Measurements from ENCODE around the gene LDHD.
"Not testable (repeated sequence)": the region's sequence is repeated elsewhere in the genome, so short reads cannot be mapped to it uniquely, and the experiment has no call there.

LDHD gene

DNA sequence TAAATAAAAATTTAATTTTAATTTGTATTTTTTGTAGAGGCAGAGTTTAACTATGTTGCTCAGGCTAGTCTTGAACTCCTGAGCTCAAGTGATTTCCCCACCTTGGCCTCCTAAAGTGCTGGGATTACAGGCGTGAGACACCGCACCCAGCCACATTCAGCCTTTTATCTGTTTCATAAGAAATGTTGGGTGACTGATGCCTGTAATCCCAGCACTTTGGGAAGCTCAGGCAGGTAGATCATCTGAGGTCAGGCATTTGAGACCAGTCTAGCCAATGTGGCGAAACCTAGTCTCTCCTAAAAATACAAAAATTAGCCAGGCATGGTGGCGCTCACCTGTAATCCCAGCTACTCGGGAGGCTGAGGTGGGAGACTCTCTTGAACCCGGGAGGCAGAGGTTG, 25.7 kb downstream of the LDHD start:
- H3K9me3 ChIP-seq (ENCODE audit: control insufficient read depth, low read length): not testable (repeated sequence)
- 92 to 97% methylated on average over 6 of the region's 6 CpGs for WGBS, 2 experiments

GRCh38 chr16:75089486-75090202, 26.9 kb downstream of the LDHD start:
- 77 to 79% methylated on average over 5 to 6 of the region's 6 CpGs for WGBS, 2 experiments
- Histone ChIP-seq H3K27ac (ENCODE audit: insufficient read depth, low read depth, low read length, poor library complexity, severe bottlenecking) (no peak overlapping the region), H3K9me3 (ENCODE audit: control insufficient read depth, low read length) (no peaks in the 10 kb centered on the region), H3K4me3 (ENCODE audit: insufficient read depth, low read depth, low read length) (no peak overlapping the region), H3K36me3 (ENCODE audit: control insufficient read depth, insufficient read depth, low read length) (no peaks in the 10 kb centered on the region), H3K27me3 (ENCODE audit: control insufficient read depth, insufficient read depth, low read length, poor library complexity, severe bottlenecking) (no peaks in the 10 kb centered on the region), H3K4me1 (ENCODE audit: control insufficient read depth, insufficient read depth, low read length) (peaks cover 7% of the 10 kb centered on the region)

More for the DNA sequence above, 25.7 kb downstream of the LDHD start:
- H3K36me3 ChIP-seq (ENCODE audit: control insufficient read depth, insufficient read depth, low read length); H3K4me1 ChIP-seq (ENCODE audit: control insufficient read depth, insufficient read depth, low read length); H3K27ac ChIP-seq (ENCODE audit: insufficient read depth, low read depth, low read length, poor library complexity, severe bottlenecking); H3K4me3 ChIP-seq (ENCODE audit: insufficient read depth, low read depth, low read length); H3K27me3 ChIP-seq (ENCODE audit: control insufficient read depth, insufficient read depth, low read length, poor library complexity, severe bottlenecking): not testable (repeated sequence)

DNA sequence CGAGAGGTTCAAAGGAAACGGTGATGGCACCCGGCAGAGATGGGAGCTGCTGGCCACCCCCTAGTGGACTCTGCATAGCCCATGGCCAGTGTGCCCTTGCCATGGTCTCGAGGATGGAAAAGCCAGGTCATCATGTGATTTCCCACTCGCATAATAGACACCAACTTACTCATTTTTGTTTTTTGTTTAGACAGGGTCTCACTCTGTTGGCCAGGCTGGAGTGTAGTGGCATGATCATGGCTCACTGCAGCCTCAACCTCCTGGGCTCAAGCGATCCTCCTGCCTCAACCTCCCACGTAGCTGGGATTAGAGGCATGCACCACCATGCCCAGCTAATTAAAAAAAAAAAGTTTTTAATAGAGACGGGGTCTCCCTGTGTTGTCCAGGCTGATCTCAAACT, 27.6 kb downstream of the LDHD start:
- H3K27ac ChIP-seq (ENCODE audit: insufficient read depth, low read depth, low read length, poor library complexity, severe bottlenecking): no peak overlapping the region
- WGBS, 2 experiments: 80 to 84% methylated on average over 8 of the region's 8 CpGs
- H3K9me3 ChIP-seq (ENCODE audit: control insufficient read depth, low read length): no peaks in the 10 kb centered on the region
- no peaks in the 10 kb centered on the region for H3K36me3 ChIP-seq (ENCODE audit: control insufficient read depth, insufficient read depth, low read length)
- peaks cover 12% of the 10 kb centered on the region for H3K4me1 ChIP-seq (ENCODE audit: control insufficient read depth, insufficient read depth, low read length)
- no peak overlapping the region for H3K4me3 ChIP-seq (ENCODE audit: insufficient read depth, low read depth, low read length)
- no peaks in the 10 kb centered on the region for H3K27me3 ChIP-seq (ENCODE audit: control insufficient read depth, insufficient read depth, low read length, poor library complexity, severe bottlenecking)

GRCh38 chr16:75088216-75088615, 28.4 kb downstream of the LDHD start:
- H3K4me1 ChIP-seq (ENCODE audit: control insufficient read depth, insufficient read depth, low read length): peaks cover 12% of the 10 kb centered on the region
- WGBS, 2 experiments: 95 to 99% methylated on average over 3 of the region's 3 CpGs
- H3K36me3 ChIP-seq (ENCODE audit: control insufficient read depth, insufficient read depth, low read length): no peaks in the 10 kb centered on the region
- no peak overlapping the region for H3K27ac ChIP-seq (ENCODE audit: insufficient read depth, low read depth, low read length, poor library complexity, severe bottlenecking)
- H3K4me3 ChIP-seq (ENCODE audit: insufficient read depth, low read depth, low read length): no peak overlapping the region
- no peaks in the 10 kb centered on the region for H3K9me3 ChIP-seq (ENCODE audit: control insufficient read depth, low read length)
- no peaks in the 10 kb centered on the region for H3K27me3 ChIP-seq (ENCODE audit: control insufficient read depth, insufficient read depth, low read length, poor library complexity, severe bottlenecking)

DNA sequence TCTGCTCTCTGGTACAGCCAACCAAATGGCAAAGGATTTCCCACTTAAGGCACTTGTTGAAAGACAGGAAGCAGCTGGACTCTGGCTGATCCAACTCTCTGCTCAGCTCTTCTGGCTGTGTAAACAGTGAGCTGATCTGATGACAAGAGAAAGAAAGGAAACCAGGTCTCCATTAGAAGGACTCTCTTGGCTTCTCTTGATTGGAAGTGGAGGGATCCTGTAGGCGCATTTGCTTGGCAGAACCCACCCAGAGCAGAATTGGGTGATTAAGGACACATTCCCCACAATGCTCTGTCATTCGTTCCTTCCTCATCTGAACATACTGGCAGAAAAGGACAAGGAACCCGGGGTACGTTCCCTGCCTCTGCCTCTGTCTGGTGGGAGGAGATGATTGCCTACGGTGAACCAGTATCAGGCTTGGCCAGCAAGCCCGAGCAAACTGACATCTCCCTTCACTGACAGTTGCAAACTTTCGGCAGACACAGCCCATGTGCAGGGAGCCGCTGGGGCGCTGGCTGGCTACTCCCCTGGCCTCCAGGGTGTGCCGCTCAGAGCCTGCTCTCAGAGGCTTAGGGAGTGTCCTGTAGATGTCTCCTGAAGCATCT, 29.1 kb downstream of the LDHD start:
- H3K4me3 ChIP-seq (ENCODE audit: insufficient read depth, low read depth, low read length): no peak overlapping the region
- peaks cover 12% of the 10 kb centered on the region for H3K4me1 ChIP-seq (ENCODE audit: control insufficient read depth, insufficient read depth, low read length)
- no peaks in the 10 kb centered on the region for H3K36me3 ChIP-seq (ENCODE audit: control insufficient read depth, insufficient read depth, low read length)
- no peaks in the 10 kb centered on the region for H3K9me3 ChIP-seq (ENCODE audit: control insufficient read depth, low read length)
- no peak overlapping the region for H3K27ac ChIP-seq (ENCODE audit: insufficient read depth, low read depth, low read length, poor library complexity, severe bottlenecking)
- 78 to 83% methylated on average over 10 of the region's 10 CpGs for WGBS, 2 experiments
- H3K27me3 ChIP-seq (ENCODE audit: control insufficient read depth, insufficient read depth, low read length, poor library complexity, severe bottlenecking): no peaks in the 10 kb centered on the region

GRCh38 chr16:75086688-75087374, 29.7 kb downstream of the LDHD start:
- H3K27ac ChIP-seq (ENCODE audit: insufficient read depth, low read depth, low read length, poor library complexity, severe bottlenecking): no peak overlapping the region

DNA sequence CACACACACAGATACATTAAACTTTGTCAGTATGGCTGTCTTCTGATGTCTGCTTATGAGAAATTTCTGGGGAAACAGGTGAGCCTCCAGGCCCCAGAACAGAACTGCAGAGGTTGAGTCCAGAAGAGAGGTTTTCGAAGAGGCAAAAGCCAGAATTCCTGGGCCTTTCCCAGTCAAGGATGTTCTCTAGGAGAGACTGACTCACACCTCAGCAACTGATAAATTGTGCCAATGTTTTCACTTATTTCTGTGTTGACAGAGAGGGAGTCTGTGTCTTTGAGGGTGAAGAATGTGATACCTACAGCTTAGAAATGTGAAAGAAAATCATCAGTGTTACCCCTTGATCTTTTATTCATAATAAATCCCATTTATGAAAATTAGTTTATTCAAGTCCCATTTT, 30.3 kb downstream of the LDHD start:
- no peaks in the 10 kb centered on the region for H3K9me3 ChIP-seq (ENCODE audit: control insufficient read depth, low read length)
- no peaks in the 10 kb centered on the region for H3K36me3 ChIP-seq (ENCODE audit: control insufficient read depth, insufficient read depth, low read length)
- no peak overlapping the region for H3K4me3 ChIP-seq (ENCODE audit: insufficient read depth, low read depth, low read length)
- H3K27ac ChIP-seq (ENCODE audit: insufficient read depth, low read depth, low read length, poor library complexity, severe bottlenecking): no peak overlapping the region
- no peaks in the 10 kb centered on the region for H3K27me3 ChIP-seq (ENCODE audit: control insufficient read depth, insufficient read depth, low read length, poor library complexity, severe bottlenecking)
- peaks cover 12% of the 10 kb centered on the region for H3K4me1 ChIP-seq (ENCODE audit: control insufficient read depth, insufficient read depth, low read length)
- 98 to 100% methylated on average over 1 of the region's 1 CpG for WGBS, 2 experiments

More at GRCh38 chr16:75086688-75087374, 29.7 kb downstream of the LDHD start:
- WGBS, 2 experiments: 94% methylated on average over 10 of the region's 10 CpGs
- H3K4me1 ChIP-seq (ENCODE audit: control insufficient read depth, insufficient read depth, low read length): peaks cover 12% of the 10 kb centered on the region
- no peak overlapping the region for H3K4me3 ChIP-seq (ENCODE audit: insufficient read depth, low read depth, low read length)
- no peaks in the 10 kb centered on the region for H3K9me3 ChIP-seq (ENCODE audit: control insufficient read depth, low read length)
- no peaks in the 10 kb centered on the region for H3K27me3 ChIP-seq (ENCODE audit: control insufficient read depth, insufficient read depth, low read length, poor library complexity, severe bottlenecking)
- H3K36me3 ChIP-seq (ENCODE audit: control insufficient read depth, insufficient read depth, low read length): no peaks in the 10 kb centered on the region

DNA sequence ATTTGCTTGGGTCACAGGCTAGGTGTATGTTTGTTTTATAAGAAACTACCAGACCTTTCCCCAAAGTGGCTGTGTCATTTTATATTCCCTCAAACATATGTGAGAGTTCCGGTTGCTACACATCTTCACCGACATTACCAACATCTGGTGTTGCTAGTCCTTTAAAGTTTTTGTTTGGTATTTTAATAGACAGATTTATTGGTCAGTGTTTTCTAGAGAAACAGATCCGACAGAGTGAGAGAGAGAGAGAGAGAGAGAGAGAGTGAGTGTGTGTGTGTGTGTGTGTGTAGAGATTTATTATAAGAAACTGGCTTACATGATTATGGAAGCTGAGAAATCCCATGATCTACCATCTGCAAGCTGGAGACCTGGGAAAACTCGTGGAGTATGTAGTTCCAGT, 31.0 kb downstream of the LDHD start:
- Histone ChIP-seq H3K9me3 (ENCODE audit: control insufficient read depth, low read length) (no peaks in the 10 kb centered on the region), H3K4me1 (ENCODE audit: control insufficient read depth, insufficient read depth, low read length) (peaks cover 12% of the 10 kb centered on the region), H3K36me3 (ENCODE audit: control insufficient read depth, insufficient read depth, low read length) (no peaks in the 10 kb centered on the region), H3K27me3 (ENCODE audit: control insufficient read depth, insufficient read depth, low read length, poor library complexity, severe bottlenecking) (no peaks in the 10 kb centered on the region), H3K4me3 (ENCODE audit: insufficient read depth, low read depth, low read length) (no peak overlapping the region), H3K27ac (ENCODE audit: insufficient read depth, low read depth, low read length, poor library complexity, severe bottlenecking) (no peak overlapping the region)
- WGBS, 2 experiments: 91 to 96% methylated on average over 2 to 3 of the region's 4 CpGs

GRCh38 chr16:75083813-75084212, 32.8 kb downstream of the LDHD start:
- no peaks in the 10 kb centered on the region for H3K27me3 ChIP-seq (ENCODE audit: control insufficient read depth, insufficient read depth, low read length, poor library complexity, severe bottlenecking)
- H3K4me3 ChIP-seq (ENCODE audit: insufficient read depth, low read depth, low read length): no peak overlapping the region
- H3K36me3 ChIP-seq (ENCODE audit: control insufficient read depth, insufficient read depth, low read length): no peaks in the 10 kb centered on the region
- WGBS, 2 experiments: 95 to 97% methylated on average over 5 of the region's 5 CpGs
- no peaks in the 10 kb centered on the region for H3K9me3 ChIP-seq (ENCODE audit: control insufficient read depth, low read length)
- H3K27ac ChIP-seq (ENCODE audit: insufficient read depth, low read depth, low read length, poor library complexity, severe bottlenecking): no peak overlapping the region
- peaks cover 12% of the 10 kb centered on the region for H3K4me1 ChIP-seq (ENCODE audit: control insufficient read depth, insufficient read depth, low read length)

DNA sequence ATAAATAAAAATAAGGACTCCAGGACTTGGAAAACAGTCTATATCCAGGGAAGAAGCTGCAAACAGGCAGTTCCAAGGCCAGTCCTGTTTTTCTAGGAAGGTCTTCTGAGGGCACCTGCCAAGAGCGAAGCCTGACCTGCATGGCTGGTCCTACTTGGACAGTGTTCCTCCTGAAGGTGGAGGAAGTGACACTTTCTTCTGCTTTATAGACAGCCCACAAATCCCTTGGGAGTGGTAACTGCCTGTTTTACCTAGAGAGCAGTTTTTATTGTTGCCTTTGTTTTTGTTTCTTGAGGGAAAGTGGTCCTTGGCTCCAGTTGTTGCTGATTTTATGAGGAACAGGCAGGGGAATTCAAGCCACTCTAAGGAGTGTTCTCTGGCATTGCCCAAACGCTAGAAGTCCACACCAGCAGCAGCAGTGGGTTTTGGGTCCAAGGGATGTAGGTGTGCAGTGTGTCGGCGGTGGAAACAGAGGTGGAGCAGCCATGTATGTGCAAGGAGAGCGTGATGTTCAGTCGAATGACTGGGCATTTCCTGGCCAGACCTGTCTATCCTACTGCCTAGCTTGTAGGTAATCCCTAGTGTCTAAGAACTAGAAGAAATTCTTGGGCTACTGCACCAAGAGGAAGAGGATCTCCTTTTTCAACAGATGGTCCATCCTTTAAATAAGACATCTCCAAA, 35.3 kb downstream of the LDHD start:
- Histone ChIP-seq H3K4me1 (ENCODE audit: control insufficient read depth, insufficient read depth, low read length) (peaks cover 6% of the 10 kb centered on the region), H3K36me3 (ENCODE audit: control insufficient read depth, insufficient read depth, low read length) (no peaks in the 10 kb centered on the region), H3K27me3 (ENCODE audit: control insufficient read depth, insufficient read depth, low read length, poor library complexity, severe bottlenecking) (no peaks in the 10 kb centered on the region), H3K4me3 (ENCODE audit: insufficient read depth, low read depth, low read length) (no peak overlapping the region), H3K9me3 (ENCODE audit: control insufficient read depth, low read length) (no peaks in the 10 kb centered on the region), H3K27ac (ENCODE audit: insufficient read depth, low read depth, low read length, poor library complexity, severe bottlenecking) (no peak overlapping the region)
- WGBS, 2 experiments: 95 to 97% methylated on average over 6 of the region's 6 CpGs
